MM.1S (cell line): ENCODE data around the gene STK10.
"Not testable (repeated sequence)": the region's sequence is repeated elsewhere in the genome, so short reads cannot be mapped to it uniquely, and the experiment has no call there.

Source experiments
- DNase-seq: peaks from one replicate; pipeline ENCODE4 v3.0.0-alpha.2; 2015
- H2AFZ ChIP-seq: fragments of 300-600 bp; sonication (generic); 2 replicates; pipeline ENCODE4 v1.6.0; 2016; ENCODE audit warnings: antibody characterized with exemption, low read length
- H3F3A ChIP-seq: fragments of 300-600 bp; sonication (generic); 2 replicates; pipeline ENCODE4 v1.6.1; 2016; ENCODE audit warnings: mild to moderate bottlenecking, antibody characterized with exemption, low read length, moderate library complexity, mixed read lengths; ENCODE audit not compliant: insufficient read depth
- H3K27ac ChIP-seq: fragments of 300-600 bp; sonication (generic); 2 replicates; pipeline ENCODE4 v1.5.1; 2016; ENCODE audit warnings: mild to moderate bottlenecking, low read length
- H3K27me3 ChIP-seq: fragments of 300-600 bp; sonication (generic); replicated peaks from 2 replicates; pipeline ENCODE4 v1.6.0; 2016; ENCODE audit warnings: low read length; ENCODE audit not compliant: insufficient read depth
- H3K36me3 ChIP-seq: fragments of 300-600 bp; sonication (generic); replicated peaks from 2 replicates; pipeline ENCODE4 v1.6.1; 2016; ENCODE audit warnings: mild to moderate bottlenecking, low read length, mixed read lengths; ENCODE audit not compliant: insufficient read depth
- H3K4me1 ChIP-seq: fragments of 300-600 bp; sonication (generic); 2 replicates; pipeline ENCODE4 v1.6.1; 2016; ENCODE audit warnings: low read length, mixed read lengths
- H3K4me2 ChIP-seq: fragments of 300-600 bp; sonication (generic); 2 replicates; pipeline ENCODE4 v1.6.0; 2016; ENCODE audit warnings: low read depth, low read length
- H3K4me3 ChIP-seq: fragments of 300-600 bp; sonication (generic); 2 replicates; pipeline ENCODE4 v1.5.1; 2016; ENCODE audit warnings: low read length, mixed read lengths
- H3K79me2 ChIP-seq: fragments of 300-600 bp; sonication (generic); 2 replicates; pipeline ENCODE4 v1.6.1; 2016; ENCODE audit warnings: mixed run types, low read length, mixed read lengths
- H3K9ac ChIP-seq: fragments of 300-600 bp; sonication (generic); 2 replicates; pipeline ENCODE4 v1.6.1; 2016; ENCODE audit warnings: low read length, mixed read lengths
- H3K9me2 ChIP-seq: fragments of 300-600 bp; sonication (generic); replicated peaks from 2 replicates; pipeline ENCODE4 v1.6.1; 2016; ENCODE audit warnings: mild to moderate bottlenecking, low read length, mixed read lengths; ENCODE audit not compliant: insufficient read depth
- H3K9me3 ChIP-seq: fragments of 300-600 bp; sonication (generic); replicated peaks from 2 replicates; pipeline ENCODE4 v1.6.1; 2016; ENCODE audit warnings: mild to moderate bottlenecking, low read length, mixed read lengths; ENCODE audit not compliant: insufficient read depth
- H4K20me1 ChIP-seq: fragments of 300-600 bp; sonication (generic); 2 replicates; pipeline ENCODE4 v1.6.1; 2016; ENCODE audit warnings: mild to moderate bottlenecking, low read length, moderate library complexity, mixed read lengths; ENCODE audit not compliant: insufficient read depth
- EZH2 ChIP-seq: fragments of 300-600 bp; sonication (generic); optimal IDR thresholded peaks from 2 replicates; pipeline ENCODE3; 2017; ENCODE audit warnings: low read depth, mild to moderate bottlenecking, antibody characterized with exemption, low read length, mixed read lengths
- EZH2phosphoT487 ChIP-seq: fragments of 300-600 bp; sonication (generic); IDR thresholded peaks from 2 replicates; pipeline ENCODE4 v1.6.1; 2018; ENCODE audit warnings: antibody characterized with exemption, low read length
- TF ChIP-seq, protein P1 (sequence below): fragments of 300-600 bp; sonication (generic); IDR thresholded peaks from 2 replicates; pipeline ENCODE4 v1.5.1; 2016; ENCODE audit warnings: antibody characterized with exemption, low read length, mixed read lengths

Gene STK10

DNA sequence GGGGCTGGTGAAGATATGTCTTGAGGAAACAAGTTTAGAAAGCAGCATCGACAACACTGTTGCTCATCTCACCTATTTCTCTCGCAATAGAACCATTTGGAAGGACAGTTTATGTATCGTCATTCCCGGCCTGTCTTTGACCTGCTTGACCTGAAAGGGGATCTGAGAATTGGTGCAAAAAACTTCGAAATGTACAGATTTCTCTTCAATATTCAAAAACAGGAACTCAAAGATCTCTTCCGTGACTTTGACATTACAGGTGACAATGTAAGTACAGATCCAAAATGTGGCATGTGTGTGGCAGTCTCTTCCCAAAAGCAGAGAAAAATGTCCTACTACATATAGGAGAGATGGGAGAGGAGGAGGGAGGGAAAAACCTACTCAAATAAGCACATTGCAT lies 12.5 kb upstream of the STK10 start:
- TF ChIP-seq EZH2 (no peak), EZH2phosphoT487 (no peak)
- TF ChIP-seq, protein P1, sequence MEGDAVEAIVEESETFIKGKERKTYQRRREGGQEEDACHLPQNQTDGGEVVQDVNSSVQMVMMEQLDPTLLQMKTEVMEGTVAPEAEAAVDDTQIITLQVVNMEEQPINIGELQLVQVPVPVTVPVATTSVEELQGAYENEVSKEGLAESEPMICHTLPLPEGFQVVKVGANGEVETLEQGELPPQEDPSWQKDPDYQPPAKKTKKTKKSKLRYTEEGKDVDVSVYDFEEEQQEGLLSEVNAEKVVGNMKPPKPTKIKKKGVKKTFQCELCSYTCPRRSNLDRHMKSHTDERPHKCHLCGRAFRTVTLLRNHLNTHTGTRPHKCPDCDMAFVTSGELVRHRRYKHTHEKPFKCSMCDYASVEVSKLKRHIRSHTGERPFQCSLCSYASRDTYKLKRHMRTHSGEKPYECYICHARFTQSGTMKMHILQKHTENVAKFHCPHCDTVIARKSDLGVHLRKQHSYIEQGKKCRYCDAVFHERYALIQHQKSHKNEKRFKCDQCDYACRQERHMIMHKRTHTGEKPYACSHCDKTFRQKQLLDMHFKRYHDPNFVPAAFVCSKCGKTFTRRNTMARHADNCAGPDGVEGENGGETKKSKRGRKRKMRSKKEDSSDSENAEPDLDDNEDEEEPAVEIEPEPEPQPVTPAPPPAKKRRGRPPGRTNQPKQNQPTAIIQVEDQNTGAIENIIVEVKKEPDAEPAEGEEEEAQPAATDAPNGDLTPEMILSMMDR = no peak
- no peaks in the 10 kb centered on the region for H3K9me2 ChIP-seq
- H3K4me2 ChIP-seq = no peak overlapping the region
- no peak overlapping the region for H2AFZ ChIP-seq
- no peak overlapping the region for H3K4me3 ChIP-seq
- H3K79me2 ChIP-seq = no peaks in the 10 kb centered on the region
- H3F3A ChIP-seq = no peaks in the 10 kb centered on the region
- no peaks in the 10 kb centered on the region for H3K9me3 ChIP-seq
- H3K27me3 ChIP-seq = no peaks in the 10 kb centered on the region
- no peaks in the 10 kb centered on the region for H3K4me1 ChIP-seq
- no peak for DNase-seq
- H4K20me1 ChIP-seq = no peaks in the 10 kb centered on the region
- no peak overlapping the region for H3K27ac ChIP-seq
- H3K36me3 ChIP-seq = no peaks in the 10 kb centered on the region
- no peak overlapping the region for H3K9ac ChIP-seq

DNA sequence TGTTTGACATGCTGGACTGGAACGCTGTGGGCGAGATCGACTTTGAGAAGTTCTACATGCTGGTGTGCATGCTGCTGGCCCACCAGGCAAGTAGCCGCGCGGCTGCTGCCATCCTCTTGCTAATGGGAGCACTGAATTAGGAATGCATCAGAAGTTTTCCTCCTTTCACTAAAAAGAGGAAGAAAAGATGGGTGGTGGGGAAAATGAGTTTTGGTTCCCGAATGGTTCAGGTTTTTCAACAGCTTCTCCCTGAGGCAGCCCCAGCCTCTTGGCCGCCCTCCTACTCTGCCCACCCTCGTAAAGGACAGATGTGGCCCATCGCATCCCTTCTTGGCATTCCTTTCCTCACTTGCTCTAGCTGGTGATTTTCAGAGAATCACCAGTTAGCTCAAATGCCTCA lies 11.4 kb upstream of the STK10 start:
- H3K27ac ChIP-seq = no peak overlapping the region
- H3K36me3 ChIP-seq = no peaks in the 10 kb centered on the region
- no peaks in the 10 kb centered on the region for H3K4me1 ChIP-seq
- H3K27me3 ChIP-seq = no peaks in the 10 kb centered on the region
- H3F3A ChIP-seq = no peaks in the 10 kb centered on the region
- no peak overlapping the region for H3K9ac ChIP-seq
- no peaks in the 10 kb centered on the region for H3K79me2 ChIP-seq
- no peaks in the 10 kb centered on the region for H3K9me3 ChIP-seq
- H4K20me1 ChIP-seq = no peaks in the 10 kb centered on the region
- DNase-seq = no peak
- H3K4me2 ChIP-seq = no peak overlapping the region
- H3K4me3 ChIP-seq = no peak overlapping the region
- H3K9me2 ChIP-seq = no peaks in the 10 kb centered on the region
- TF ChIP-seq, protein P1 = no peak
- TF ChIP-seq EZH2 (no peak), EZH2phosphoT487 (no peak)
- no peak overlapping the region for H2AFZ ChIP-seq

DNA sequence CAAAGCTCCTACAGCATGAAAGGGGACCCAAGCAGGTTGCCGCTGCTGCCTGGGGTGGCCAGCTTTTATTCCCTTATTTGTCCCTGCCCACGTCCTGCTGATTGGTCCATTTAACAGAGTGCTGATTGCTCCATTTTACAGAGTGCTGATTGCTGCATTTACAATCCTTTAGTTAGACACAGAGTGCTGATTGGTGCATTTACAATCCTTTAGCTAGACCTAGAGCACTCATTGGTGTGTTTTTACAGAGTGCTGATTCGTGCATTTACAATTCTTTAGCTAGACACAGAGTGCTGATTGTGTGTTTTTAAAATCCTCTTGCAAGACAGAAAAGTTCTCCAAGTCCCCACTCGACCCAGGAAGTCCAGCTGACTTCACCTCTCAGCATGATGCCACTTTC lies 9.8 kb upstream of the STK10 start:
- H3K9ac ChIP-seq, H3K4me1 ChIP-seq, H3K4me3 ChIP-seq: not testable (repeated sequence)

DNA sequence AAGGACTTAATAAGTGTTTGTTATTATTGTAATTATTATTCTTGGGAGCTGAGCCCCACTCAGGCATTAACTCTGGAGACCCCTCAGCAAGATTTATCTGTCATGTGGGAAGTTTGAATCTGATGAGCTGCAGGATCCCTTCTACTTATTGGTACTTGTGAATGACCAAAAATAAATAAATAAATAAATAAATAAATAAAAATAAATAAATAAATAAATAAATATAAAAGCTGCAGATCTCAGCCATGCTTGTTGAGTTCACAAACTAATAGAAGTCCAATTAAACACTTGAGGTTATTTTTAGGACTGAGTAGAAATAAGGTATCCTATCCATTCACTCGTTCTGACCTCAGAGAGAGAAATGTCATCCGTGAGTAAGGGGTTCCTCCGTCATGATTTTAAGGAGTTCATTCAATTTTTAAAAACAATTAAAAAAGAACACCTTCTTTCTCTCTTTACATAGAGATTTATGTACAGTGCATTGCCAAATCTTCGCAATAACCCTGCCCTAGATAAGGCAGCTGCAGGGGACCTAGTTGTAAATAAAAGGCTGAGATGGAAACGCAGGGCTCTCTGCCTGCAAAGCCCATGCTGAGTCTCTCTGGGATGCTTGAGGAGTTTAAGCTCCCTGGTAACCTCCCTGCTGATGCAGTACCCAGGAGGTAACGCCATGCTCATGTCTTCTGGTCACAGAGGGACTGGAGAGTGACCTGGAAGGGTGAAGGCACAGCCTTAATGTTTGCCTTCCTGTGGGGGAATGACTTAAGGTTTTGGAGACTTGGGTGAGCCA lies 7.2 kb upstream of the STK10 start:
- Histone ChIP-seq H3K79me2 (no peaks in the 10 kb centered on the region), H3K9ac (no peak overlapping the region)

More for the DNA sequence above, 9.8 kb upstream of the STK10 start:
- H3K9me2 ChIP-seq, H3K9me3 ChIP-seq, H3K27me3 ChIP-seq, H3K27ac ChIP-seq, DNase-seq, H3K4me2 ChIP-seq, H3K79me2 ChIP-seq, H3K36me3 ChIP-seq, H3F3A ChIP-seq, H4K20me1 ChIP-seq, H2AFZ ChIP-seq: not testable (repeated sequence)

More for the DNA sequence above, 7.2 kb upstream of the STK10 start:
- DNase-seq = no peak
- no peak overlapping the region for H2AFZ ChIP-seq
- no peaks in the 10 kb centered on the region for H3K4me1 ChIP-seq
- H3K27me3 ChIP-seq = no peaks in the 10 kb centered on the region
- no peaks in the 10 kb centered on the region for H4K20me1 ChIP-seq
- TF ChIP-seq EZH2phosphoT487 (no peak), EZH2 (no peak)
- TF ChIP-seq, protein P1 = no peak
- H3K36me3 ChIP-seq = no peaks in the 10 kb centered on the region
- no peaks in the 10 kb centered on the region for H3F3A ChIP-seq
- H3K4me3 ChIP-seq = no peak overlapping the region
- H3K27ac ChIP-seq = no peak overlapping the region
- no peaks in the 10 kb centered on the region for H3K9me2 ChIP-seq
- no peaks in the 10 kb centered on the region for H3K9me3 ChIP-seq
- H3K4me2 ChIP-seq = no peak overlapping the region
